Fibroblast of lung (primary cell): Measurements from ENCODE around the gene MYO1G. TPM values are rescaled to one million over a fixed set of nuclear protein-coding genes. Genes with fewer than 3 reads are reported as not detected.

Experiments used
- DNase-seq, 2 donors: peaks; one replicate each; pipeline versions ENCODE4 v3.0.0 to v3.0.0-alpha.2; 2010; ENCODE audit warnings: low read depth in 2 of 2
- H2AFZ ChIP-seq: 2 replicates; pipeline ENCODE4 v1.5.1; 2012; ENCODE audit warnings: low read length, control low read depth, inconsistent platforms
- H3K27ac ChIP-seq: 2 replicates; pipeline ENCODE4 v1.5.1; 2011; ENCODE audit warnings: low read length, control low read depth; ENCODE audit not compliant: insufficient read depth
- H3K27me3 ChIP-seq: 2 replicates; pipeline ENCODE4 v1.5.1; 2011; ENCODE audit warnings: mild to moderate bottlenecking, low read length; ENCODE audit not compliant: control insufficient read depth, insufficient read depth
- H3K36me3 ChIP-seq: 2 replicates; pipeline ENCODE4 v1.5.1; 2011; ENCODE audit warnings: low read length; ENCODE audit not compliant: control insufficient read depth, insufficient read depth
- H3K4me1 ChIP-seq: 2 replicates; pipeline ENCODE4 v1.5.1; 2011; ENCODE audit warnings: low read length; ENCODE audit not compliant: control insufficient read depth, insufficient read depth; ENCODE audit errors: extremely low read depth
- H3K4me2 ChIP-seq: 2 replicates; pipeline ENCODE4 v1.5.1; 2011; ENCODE audit warnings: low read length, control low read depth; ENCODE audit not compliant: insufficient read depth; ENCODE audit errors: extremely low read depth
- H3K4me3 ChIP-seq, 4 experiments: fragments of 200-600 bp in 1 of 4; sonication (generic) in 1 of 4; replicated peaks in 1 of 4; 2 replicates each; pipeline ENCODE4 v1.5.1; 2011 to 2016; ENCODE audit warnings: low read length in 4 of 4, low read depth in 3 of 4, mild to moderate bottlenecking in 3 of 4, control low read depth in 2 of 4, inconsistent platforms in 1 of 4, mixed read lengths in 1 of 4; ENCODE audit not compliant: insufficient read depth in 1 of 4; ENCODE audit errors: control extremely low read depth in 1 of 4
- H3K79me2 ChIP-seq: 2 replicates; pipeline ENCODE4 v1.5.1; 2012; ENCODE audit warnings: mild to moderate bottlenecking, low read length, inconsistent platforms; ENCODE audit not compliant: control insufficient read depth, insufficient read depth
- H3K9ac ChIP-seq: 2 replicates; pipeline ENCODE4 v1.5.1; 2011; ENCODE audit warnings: mild to moderate bottlenecking, low read length, control low read depth; ENCODE audit not compliant: insufficient read depth
- H3K9me3 ChIP-seq: 2 replicates; pipeline ENCODE4 v1.5.1; 2012; ENCODE audit warnings: low read depth, low read length; ENCODE audit not compliant: control insufficient read depth, insufficient read depth
- H4K20me1 ChIP-seq: 2 replicates; pipeline ENCODE4 v1.5.1; 2011; ENCODE audit warnings: low read length; ENCODE audit not compliant: control insufficient read depth, insufficient read depth; ENCODE audit errors: extremely low read depth
- CTCF ChIP-seq, 2 donors: IDR thresholded peaks in 1 of 2; conservative IDR thresholded peaks in 1 of 2; 1 replicate in 1 of 2; 2 replicates in 1 of 2; pipeline ENCODE4 v1.5.1; 2011 to 2012; ENCODE audit warnings: low read length in 2 of 2, control low read depth in 1 of 2, inconsistent platforms in 1 of 2, low read depth in 1 of 2, mild to moderate bottlenecking in 1 of 2
- EZH2 ChIP-seq: IDR thresholded peaks from 2 replicates; pipeline ENCODE4 v1.5.1; 2012; ENCODE audit warnings: low read length, control low read depth, mild to moderate bottlenecking; ENCODE audit errors: missing control alignments
- polyA plus RNA-seq, 2 donors: library from polyadenylated mRNA; depleted of rRNA in 1 of 2; stranded (reverse) in 1 of 2; unstranded in 1 of 2; fragments of >200 nt; gene quantifications; 2 replicates each; pipeline ENCODE4 v1.2.1, GENCODE V29; 2011 to 2012; ENCODE audit warnings: missing spikeins in 1 of 2
- total RNA-seq: library from RNA; depleted of rRNA; stranded (reverse); fragments of >200 nt; gene quantifications from 2 replicates; pipeline ENCODE4 v1.2.1, GENCODE V29; 2014

Gene MYO1G
- total and polyA plus RNA-seq, 2 donors (not counting 1 experiment from before 2014, with no cell fraction given): under 0.01 to 0.10 TPM

GRCh38 chr7:44977959-44978335, 868 bp downstream of the MYO1G start:
- Histone ChIP-seq H3K4me1 (peaks cover 8% of the 10 kb centered on the region), H3K79me2 (no peaks in the 10 kb centered on the region), H3K9me3 (no peaks in the 10 kb centered on the region), H3K36me3 (peaks cover 4% of the 10 kb centered on the region), H4K20me1 (no peaks in the 10 kb centered on the region), H3K27me3 (no peaks in the 10 kb centered on the region), H3K27ac (no peak overlapping the region), H3K9ac (no peak overlapping the region), H3K4me3 (no peak overlapping the region), H2AFZ (no peak overlapping the region), H3K4me2 (no peak overlapping the region)
- TF ChIP-seq CTCF (conservative IDR thresholded peaks at IDR 0.05 in 1 of 2, IDR thresholded peaks at IDR 0.05 in 1 of 2; ENCODE audit: low read depth in 1 of 2, low read length in 2 of 2): no peak
- no peak for TF ChIP-seq EZH2
- no peak for DNase-seq

- Histone ChIP-seq H3K4me1 (peaks cover 8% of the 10 kb centered on the region), H3K9me3 (no peaks in the 10 kb centered on the region), H3K27ac (no peak overlapping the region), H3K9ac (no peak overlapping the region), H3K36me3 (peaks cover 3% of the 10 kb centered on the region), H3K79me2 (no peaks in the 10 kb centered on the region), H2AFZ (no peak overlapping the region), H4K20me1 (no peaks in the 10 kb centered on the region), H3K27me3 (no peaks in the 10 kb centered on the region), H3K4me2 (no peak overlapping the region), H3K4me3 (no peak overlapping the region)
- TF ChIP-seq EZH2 (no peak), CTCF (conservative IDR thresholded peaks at IDR 0.05 in 1 of 2, IDR thresholded peaks at IDR 0.05 in 1 of 2; ENCODE audit: low read depth in 1 of 2, low read length in 2 of 2) (no peak)
- no peak for DNase-seq
Observed at GRCh38 chr7:44977304-44977958, 1.4 kb downstream of the MYO1G start.

- Histone ChIP-seq H3K27ac (no peak overlapping the region), H3K4me1 (peaks cover 8% of the 10 kb centered on the region), H3K4me3 (no peak overlapping the region), H2AFZ (no peak overlapping the region), H3K36me3 (peaks cover 3% of the 10 kb centered on the region), H4K20me1 (no peaks in the 10 kb centered on the region), H3K9me3 (no peaks in the 10 kb centered on the region), H3K4me2 (no peak overlapping the region), H3K27me3 (no peaks in the 10 kb centered on the region), H3K9ac (no peak overlapping the region), H3K79me2 (no peaks in the 10 kb centered on the region)
- no peak for DNase-seq
- no peak for TF ChIP-seq EZH2
- TF ChIP-seq CTCF (conservative IDR thresholded peaks at IDR 0.05 in 1 of 2, IDR thresholded peaks at IDR 0.05 in 1 of 2; ENCODE audit: low read depth in 1 of 2, low read length in 2 of 2): no peak
Observed at GRCh38 chr7:44976746-44977196, 2.0 kb downstream of the MYO1G start.
